CD4-positive, alpha-beta T cell treated with Interleukin-10 for 1 hour (primary cell): ENCODE data around the gene SEPTIN3.
A peak's percentile ranks its signal among the peaks of the same experiment; 100 is the strongest.

Experiments used
- DNase-seq: peaks from one replicate; pipeline ENCODE4 v3.0.0-alpha.2; 2020

Gene SEPTIN3

DNA sequence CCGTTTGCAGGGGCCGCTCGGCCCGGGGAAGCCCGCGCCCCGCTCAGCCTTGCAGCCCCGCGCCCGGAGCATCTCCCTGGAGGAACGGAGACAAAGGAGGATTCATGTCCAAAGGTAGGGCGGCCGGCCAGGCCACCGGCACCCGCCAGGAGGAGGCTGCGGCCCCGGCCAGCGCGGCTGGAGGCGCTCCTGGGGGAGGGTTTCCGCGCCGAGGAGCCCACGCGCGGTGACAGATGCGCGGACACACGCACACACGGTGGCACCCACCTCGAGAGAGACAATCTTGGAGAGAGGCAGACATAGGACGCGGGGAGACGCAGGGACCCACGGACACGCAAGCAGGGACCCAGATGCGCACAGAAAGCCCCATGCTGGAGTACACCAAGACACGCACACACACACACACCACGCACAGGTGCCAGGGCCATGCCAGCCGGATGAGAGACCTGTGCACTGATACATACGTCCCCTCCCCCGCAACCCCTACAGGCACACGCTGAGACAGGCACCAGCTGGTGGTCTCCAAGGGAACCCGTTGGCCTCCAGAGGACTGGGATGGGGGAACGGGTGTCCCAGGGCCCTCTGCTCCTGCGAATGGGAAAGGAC, 7.8 kb downstream of the SEPTIN3 start:
- no peak for DNase-seq

DNA sequence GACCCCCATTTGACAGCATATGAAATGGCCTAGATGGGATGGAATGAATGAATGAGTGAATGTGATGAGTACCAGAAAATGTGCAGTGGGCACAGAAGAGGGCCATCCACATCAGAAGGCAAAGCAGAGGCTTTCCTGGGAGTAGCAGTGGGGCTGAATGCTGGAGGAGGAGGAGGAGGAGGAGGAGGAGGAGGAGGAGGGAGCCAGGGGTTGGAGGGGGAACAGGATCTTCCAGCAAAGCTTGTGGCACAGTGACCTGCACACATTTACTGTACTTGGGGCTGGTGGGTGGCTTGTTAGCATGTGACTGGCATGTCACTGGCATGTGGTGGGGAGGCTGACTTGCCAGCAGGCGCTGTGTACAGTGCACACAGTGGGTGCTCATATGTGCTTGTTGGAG, 9.5 kb downstream of the SEPTIN3 start:
- DNase-seq: no peak

DNA sequence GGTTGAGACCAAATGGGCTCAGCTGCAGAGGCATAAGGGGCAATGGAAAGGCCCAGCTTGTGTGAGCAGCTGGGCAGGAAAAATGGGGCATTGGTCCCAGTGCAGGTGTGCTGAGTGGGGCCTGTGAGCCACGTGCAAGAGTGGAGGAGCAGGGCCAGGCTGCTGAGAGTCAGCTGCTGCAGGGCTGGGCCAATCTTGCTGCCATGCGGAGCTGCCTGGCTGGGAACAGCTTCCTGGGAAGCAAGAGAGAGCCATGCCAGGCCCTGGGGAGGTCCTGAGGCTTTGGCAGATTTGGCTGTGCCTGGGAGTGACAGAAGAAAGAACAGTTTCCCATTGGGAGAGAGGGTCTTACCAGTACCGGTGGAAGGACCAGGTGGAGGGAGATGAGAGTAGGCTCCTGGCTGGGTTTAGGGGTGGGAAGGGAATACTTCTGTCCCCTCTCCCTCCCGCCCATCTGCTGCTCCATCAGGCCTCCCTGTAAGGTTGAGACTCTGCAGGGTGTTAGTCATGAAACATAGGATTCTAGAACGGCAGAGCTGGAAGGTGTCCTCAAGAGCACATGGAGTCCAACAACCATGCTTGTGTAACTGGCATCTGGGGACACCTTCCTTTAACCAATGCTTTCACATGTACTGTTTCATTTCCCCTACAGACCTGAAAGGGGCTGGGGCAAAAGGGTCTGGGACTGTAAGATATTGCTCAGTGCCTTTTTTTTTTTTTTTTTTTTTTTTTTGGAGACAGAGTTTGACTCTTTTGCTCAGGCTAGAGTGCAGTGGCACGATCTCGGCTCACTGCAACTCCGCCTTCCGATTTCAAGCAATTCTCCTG, 10.4 kb downstream of the SEPTIN3 start:
- DNase-seq: no peak

DNA sequence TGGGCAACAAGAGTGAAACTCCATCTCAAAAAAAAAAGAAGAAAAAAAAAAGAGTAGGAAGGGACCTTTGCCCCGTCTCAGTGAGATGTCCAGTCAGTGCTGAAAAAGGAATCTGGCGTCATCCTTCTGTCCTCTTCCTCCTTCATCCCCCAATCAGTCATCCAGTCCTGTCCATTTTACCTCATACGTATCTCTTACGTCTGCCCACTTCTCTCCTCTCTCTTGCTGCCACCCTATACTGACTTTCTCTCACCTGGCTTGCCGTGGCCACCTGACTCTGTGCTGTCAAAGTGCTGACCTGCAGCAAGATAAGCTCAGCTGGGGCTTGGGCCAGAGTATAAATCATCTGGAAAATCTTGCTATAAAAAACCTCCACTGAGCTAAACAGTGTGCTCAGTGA, 13.6 kb downstream of the SEPTIN3 start:
- no peak for DNase-seq

DNA sequence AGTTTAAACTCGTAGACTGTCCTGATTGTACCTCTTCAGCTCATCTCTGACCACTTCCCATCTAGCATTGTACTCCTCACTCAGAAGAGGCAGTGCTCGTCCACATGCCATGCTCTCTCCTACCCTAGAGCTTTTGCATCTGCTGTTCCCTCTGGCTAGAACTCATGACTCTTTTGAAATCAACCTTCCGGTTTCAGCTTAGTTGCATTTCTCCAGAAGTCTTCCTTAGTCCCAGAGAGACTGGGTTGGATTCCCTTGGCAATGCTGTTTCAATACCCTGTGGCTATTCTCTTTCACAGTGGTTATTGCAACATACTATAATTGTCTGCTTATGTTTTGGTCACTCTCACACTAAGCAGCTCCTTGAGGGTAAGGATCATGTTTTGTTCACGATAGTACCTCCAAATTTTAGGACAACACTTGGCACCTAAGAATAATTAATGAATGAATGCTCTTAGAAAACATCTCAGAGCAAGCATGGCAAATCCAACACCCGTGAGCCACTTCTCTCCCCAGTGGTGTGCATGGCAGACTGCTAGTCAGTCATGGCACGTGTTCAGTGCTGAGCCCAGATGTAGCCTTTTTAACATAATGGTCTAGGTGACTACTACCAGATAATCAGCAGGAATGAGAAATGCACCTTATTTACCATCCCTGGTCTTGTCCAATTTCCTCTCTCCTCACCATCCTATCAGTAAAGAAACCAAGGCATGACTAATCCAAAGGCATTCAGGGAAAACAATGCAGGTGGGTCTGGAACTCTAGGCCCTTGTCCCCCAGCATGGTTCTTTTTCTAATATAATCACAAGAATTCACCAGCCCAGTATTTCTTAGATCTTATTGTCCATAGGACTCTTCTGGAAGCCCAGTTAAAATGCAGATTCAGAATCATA, 14.5 kb downstream of the SEPTIN3 start:
- no peak for DNase-seq

DNA sequence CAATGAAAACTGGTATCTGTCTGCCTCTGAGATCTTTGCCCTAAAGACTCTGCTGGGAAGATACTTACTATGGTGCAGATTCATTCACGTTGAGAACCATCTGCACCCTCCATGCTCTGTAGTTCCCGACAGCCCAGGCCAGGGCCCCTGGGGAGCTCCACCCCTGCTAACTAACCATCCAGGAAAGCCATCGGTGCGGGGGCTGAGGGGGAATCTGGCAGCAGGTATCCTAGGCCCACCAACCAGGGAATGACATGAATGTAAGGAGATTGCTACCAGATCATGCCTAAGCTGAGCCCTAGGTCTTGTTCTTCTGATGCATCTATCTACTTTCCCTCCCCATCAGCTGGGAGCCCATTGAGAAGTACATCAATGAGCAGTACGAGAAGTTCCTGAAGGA, 18.0 kb downstream of the SEPTIN3 start:
- DNase-seq: no peak

DNA sequence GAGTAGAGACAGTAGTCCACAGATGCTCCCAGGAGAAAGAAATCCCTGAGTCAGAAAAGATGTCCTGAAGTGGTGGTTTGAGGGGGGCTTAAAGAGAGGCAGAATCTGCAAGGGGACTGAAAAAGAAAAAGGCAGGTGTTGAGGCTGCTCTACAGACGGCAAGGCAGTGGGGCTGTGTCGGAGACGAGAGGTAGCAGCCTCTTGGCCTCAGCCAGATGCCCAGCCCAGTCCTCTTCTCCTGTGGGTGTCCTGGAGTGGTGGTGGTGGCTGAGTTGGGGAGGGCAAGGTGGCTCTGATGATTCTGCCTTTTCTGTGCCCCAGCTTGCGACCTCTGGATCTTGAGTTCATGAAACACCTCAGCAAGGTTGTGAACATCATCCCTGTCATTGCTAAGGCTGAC, 20.0 kb downstream of the SEPTIN3 start:
- DNase-seq: no peak

DNA sequence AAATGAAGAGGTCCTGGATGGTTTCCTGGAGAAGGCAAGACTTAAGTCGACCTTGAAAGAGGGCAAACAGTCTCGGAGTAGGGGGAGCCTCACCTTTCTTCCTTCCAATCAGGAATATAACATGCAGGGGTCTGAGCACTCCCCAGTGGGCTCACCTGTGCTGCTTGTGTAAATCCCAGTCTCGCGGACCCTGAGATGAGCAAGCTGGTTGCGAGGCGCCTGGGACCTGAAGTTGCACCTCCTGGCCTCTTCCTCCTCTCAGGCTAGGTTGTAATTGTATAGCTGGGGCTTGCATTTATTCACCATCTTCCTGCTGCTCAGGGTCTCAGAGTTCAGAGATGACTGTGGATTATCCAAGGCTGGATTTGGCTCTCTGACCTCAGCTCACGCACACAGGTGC, 21.9 kb downstream of the SEPTIN3 start:
- no peak for DNase-seq

DNA sequence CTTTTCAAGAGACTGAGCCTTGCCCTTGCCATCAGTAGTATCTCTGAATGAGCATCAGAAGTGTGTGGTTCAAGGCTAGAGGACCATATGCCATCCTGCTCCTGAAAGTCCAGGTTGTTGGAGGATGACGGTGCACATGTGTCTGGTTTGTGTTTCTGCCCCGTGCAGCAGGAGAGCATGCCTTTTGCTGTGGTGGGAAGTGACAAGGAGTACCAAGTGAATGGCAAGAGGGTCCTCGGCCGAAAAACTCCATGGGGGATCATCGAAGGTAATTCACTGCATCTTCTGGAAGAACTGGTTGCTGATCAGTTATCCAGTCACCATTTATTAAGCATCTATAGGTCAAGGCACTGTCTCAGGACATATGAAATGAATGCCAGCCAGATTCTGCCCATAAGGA, 23.3 kb downstream of the SEPTIN3 start:
- DNase-seq: no peak

DNA sequence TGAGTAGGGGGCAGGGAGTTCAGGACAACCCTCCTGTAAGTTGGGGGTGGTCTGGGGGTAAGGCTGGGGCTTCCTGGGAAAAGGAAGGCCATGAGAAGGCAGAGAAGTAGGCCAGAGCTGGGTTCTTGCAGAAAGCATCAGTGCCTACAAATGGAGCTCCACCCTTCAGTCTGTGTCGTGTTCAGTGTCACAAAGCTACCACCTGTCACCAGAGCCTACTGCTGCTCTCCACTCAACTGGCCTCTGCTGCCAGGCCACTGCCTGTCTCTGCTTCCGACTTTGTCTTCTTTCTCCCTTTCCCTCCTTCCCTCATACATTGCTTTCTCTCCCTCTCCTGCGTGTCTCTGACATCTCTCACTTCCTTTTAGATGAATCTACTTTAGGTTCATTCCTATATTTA, 26.0 kb downstream of the SEPTIN3 start:
- DNase-seq: no peak

DNA sequence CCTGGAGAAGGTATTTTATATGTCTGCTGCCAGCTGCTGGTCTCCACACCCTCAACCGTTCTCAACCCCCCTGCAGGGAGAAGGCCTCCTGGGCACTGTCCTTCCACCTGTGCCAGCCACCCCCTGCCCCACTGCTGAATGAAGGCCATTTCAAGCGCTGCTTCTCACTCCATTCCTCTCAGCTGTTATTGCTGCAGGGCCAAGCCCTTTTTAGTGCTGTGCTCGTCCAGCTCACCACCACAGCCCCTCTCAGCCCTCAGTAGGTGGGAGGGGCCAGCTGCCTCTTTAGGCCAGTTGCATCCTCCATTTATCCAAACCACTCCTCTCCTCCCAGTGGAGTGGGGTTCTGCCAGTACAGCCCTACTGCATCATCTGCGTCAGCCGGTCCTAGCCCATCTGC, 27.6 kb downstream of the SEPTIN3 start:
- no peak for DNase-seq

DNA sequence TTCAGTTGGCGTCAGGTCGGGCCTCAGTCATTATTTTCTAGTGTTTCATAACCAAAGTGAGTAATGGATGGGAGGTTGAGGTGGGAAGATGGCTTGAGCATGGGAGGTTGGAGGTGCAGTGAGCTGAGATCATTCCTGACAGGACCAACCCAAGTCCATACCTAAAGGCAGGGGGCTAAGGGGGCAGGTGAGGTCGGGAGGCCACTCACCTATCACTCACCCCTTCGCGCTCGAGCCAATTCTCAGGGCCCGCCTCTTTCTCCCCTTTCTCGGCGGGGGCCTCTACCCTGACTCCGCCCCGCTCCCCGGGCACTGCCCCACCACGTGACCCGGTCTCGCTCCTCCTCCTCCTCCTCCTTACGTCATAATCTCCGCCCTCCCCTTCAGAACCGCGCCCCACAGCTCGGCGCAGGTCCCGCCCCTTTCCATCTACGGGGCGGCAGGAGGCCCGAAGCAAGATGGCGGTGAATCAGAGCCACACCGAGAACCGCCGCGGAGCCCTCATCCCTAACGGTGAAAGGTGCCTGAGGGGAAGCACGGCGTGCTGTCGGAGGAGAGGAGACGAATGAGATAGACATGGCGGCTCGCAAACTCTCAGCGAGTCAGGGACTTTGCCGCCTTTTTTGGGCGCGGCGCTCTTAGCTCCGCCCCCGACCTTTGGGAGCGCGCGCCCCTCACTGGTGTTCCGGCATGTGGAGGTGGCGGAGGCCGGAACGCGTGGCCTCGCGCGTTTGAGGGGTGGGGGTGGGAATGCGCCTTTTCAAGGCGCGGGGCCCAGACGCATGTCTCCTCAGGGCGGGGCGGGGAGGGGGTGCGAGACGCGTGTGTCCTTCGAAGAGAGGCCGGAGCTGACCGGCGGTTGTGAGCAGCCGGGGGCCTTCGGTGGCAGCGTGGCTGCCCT, 29.4 kb downstream of the SEPTIN3 start, which contains the start of gene WBP2NL:
Gene WBP2NL (plus strand): TSS at position 428 of the 901 bp plus-strand sequence. CDS start 31 bp downstream, at position 459.
- peak; percentile 94 for DNase-seq

DNA sequence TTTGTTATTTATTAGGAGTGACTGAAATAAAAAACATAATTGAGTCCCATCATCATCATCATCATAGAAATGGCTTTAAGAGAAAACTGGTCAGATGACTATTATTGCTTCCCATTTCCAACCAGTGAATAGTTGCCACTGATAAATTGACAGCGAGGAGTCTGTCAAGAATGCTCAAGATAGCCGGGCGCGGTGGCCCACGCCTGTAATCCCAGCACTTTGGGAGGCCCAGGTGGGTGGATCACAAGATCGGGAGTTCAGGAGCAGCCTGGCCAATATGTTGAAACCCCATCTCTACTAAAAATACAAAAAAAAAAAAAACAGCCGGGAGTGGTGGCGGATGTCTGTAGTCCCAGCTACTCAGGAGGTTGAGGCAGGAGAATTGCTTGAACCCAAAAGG, 31.2 kb downstream of the SEPTIN3 start:
- no peak for DNase-seq

DNA sequence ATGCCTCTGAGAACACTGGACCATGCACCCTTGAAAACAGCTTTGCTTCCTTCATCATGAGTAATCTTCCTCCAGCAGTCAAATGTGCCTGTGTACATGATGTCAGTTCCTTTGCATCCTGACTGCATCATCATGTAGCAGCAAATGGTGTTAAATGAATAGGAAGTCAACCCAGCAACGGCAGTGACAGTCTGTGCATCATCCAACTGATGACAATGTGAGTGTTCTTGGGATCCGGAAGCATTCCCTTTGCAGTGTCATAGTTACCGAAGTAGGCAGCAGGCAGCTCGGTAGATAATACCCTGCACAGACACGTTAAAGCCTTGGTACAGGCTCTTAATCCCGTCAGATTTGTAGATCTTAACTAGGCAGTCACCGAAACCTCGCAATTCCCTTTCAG, 31.9 kb downstream of the SEPTIN3 start:
- DNase-seq: no peak

DNA sequence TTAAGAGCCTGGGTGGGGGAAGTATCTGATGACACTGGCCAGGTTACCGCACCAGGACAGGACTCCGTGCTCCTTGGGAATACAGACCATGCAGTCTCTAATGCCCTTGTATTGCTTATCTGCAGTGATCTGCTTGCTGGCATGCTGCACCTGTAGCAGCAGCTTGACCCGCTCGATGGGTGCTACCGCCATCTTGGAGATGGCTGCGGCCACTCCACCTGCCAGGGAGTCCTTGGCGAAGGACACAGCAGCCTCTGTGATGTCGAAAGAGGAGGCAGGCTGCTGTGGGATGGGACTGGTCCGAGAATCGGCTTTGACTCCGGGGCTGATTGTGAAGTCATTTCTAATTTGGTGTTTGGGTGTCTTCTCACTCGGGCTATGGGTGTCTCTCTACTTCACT, 32.5 kb downstream of the SEPTIN3 start:
- no peak for DNase-seq

DNA sequence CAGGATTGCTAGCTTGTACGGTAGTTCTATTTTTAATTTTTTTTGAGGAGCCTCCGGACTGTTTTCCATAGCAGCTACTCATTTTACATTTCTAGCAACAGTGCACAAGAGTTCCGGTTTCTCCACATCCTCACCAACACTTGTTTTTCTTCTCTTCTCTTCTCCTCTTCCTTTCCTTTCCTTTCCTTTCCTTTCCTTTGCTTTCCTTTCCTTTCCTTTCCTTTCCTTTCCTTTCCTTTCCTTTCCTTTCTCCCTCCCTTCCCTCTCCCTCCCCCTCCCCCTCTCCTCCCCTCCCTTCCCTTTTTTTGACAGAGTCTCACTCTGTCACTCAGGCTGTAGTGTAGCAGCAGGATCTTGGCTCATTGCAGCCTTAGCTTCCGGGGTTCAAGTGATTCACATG, 38.7 kb downstream of the SEPTIN3 start:
- no peak for DNase-seq

DNA sequence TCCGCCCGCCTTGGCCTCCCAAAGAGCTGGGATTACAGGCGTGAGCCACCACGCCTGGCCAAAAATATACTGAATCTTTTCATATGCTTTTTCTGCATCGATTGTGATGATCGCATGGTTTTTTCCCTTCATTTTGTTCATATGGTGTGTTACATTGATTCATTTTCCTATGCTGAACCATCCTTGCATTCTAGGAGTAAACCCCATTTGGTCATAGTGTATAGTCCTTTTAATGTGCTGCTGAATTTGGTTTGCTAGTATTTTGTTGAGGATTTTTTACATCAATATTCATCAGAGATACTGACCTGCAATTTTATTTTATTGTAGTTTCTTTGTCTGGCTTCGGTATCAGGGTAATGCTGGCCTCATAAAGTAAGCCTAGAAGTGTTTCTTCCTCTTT, 41.5 kb downstream of the SEPTIN3 start:
- DNase-seq: no peak

DNA sequence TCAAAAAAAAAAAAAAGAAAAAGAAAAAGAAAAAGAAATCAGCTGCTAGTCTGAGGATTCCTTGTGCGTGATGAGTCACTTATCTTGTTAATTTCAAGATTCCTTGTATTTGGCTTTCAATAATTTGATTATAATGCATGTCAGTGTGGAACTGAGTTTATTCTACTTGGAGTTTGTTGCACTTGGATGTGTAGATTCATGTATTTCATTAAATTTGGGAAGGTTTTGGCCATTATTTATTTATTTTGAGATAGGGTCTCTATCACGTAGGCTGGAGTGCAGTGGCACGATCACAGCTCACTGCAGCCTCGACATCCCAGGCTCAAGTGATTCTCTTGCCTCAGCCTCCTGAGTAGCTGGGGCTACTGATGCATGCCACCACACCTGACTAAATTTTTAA, 44.1 kb downstream of the SEPTIN3 start:
- no peak for DNase-seq

DNA sequence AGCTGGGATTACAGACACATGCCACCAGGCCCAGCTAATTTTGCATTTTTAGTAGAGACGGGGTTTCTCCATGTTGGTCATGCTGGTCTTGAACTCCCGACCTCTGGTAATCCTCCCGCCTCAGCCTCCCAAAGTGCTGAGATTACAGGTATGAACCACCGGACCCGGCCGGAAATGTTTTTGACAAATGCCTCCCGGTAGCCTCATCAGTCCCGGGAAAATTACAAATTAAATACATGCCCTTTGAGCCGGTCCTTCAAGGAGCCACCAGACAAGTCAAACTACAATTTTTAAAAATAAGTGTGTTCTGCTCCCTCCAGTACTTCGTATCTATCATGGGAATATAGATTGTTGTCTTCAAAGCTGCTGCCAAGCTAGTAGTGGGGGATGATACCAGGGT, 46.9 kb downstream of the SEPTIN3 start:
- DNase-seq: no peak

DNA sequence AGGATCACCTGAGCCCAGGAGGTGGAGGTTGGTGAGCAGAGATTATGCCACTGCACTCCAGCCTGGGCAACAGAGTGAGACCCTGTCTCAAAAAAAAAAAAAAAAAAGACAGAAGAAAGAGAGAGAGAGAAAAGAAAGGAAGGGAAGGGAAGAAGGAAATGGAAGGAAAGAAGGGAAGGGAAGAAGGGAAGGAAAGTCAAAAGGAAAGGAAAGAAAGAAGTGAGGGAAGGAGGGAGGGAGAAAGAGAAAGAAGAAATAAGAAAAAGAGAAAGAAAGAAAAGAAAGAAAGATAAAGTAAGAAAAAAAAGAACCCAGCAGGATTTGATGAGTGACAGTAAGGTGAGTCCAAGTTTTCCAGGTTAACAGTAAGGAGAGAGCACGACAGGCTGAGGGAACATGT, 49.0 kb downstream of the SEPTIN3 start:
- no peak for DNase-seq
